Measurements from ENCODE around the gene FN3KRP.
"Not testable (repeated sequence)": the region's sequence is repeated elsewhere in the genome, so short reads cannot be mapped to it uniquely, and the experiment has no call there.

FN3KRP gene

GRCh38 chr17:82743344-82744219 is 27.1 kb downstream of the FN3KRP start (continued):
- TF ChIP-seq, protein P1, sequence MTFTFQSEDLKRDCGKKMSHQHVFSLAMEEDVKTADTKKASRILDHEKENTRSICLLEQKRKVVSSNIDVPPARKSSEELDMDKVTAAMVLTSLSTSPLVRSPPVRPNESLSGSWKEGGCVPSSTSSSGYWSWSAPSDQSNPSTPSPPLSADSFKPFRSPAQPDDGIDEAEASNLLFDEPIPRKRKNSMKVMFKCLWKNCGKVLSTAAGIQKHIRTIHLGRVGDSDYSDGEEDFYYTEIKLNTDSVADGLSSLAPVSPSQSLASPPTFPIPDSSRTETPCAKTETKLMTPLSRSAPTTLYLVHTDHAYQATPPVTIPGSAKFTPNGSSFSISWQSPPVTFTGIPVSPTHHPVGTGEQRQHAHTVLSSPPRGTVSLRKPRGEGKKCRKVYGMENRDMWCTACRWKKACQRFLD (tag by site-specific recombination; IDR thresholded peaks at IDR 0.05), result no peak

- POLR2A ChIA-PET; H3K4me1 ChIP-seq (ENCODE audit: control insufficient read depth, insufficient read depth, low read length); H3K27ac ChIP-seq (ENCODE audit: extremely low read depth, low read depth, low read length); CTCF ChIA-PET; H3K9me3 ChIP-seq (ENCODE audit: control insufficient read depth, insufficient read depth, low read depth, low read length); H3K4me3 ChIP-seq (ENCODE audit: low read depth, low read length): not testable (repeated sequence)
- peaks cover 11 to 39% of the 10 kb centered on the region in 2 experiments for H3K36me3 ChIP-seq (ENCODE audit: control insufficient read depth in 2 of 2, insufficient read depth in 1 of 2, low read length in 2 of 2)
These were observed 28.2 kb downstream of the FN3KRP start for GRCh38 chr17:82744736-82745135.

DNA sequence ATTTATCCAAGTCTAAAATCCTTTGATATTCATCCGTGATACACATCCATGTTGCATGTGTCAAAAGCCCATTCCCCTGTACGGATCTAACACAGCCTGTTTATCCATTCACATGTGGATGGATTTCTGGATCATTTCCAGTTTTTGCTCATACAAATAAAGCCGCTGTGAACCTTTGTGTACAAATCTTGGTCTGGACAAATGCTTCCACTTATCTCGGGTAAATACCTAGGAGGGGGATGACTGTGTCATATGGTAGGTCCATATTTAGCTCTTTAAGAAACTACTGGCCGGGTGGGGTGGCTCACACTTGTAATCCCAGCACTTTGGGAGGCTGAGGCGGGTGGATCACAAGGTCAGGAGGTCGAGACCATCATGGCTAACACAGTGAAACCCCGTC is 29.0 kb downstream of the FN3KRP start:
- ChIA-PET CTCF (no interaction called here), POLR2A (no interaction called here)
- Histone ChIP-seq H3K27ac (ENCODE audit: extremely low read depth, low read depth, low read length) (no peak overlapping the region), H3K4me3 (ENCODE audit: low read depth, low read length) (no peak overlapping the region), H3K9me3 (ENCODE audit: control insufficient read depth, insufficient read depth, low read depth, low read length) (no peaks in the 10 kb centered on the region), H3K4me1 (ENCODE audit: control insufficient read depth, insufficient read depth, low read length) (no peaks in the 10 kb centered on the region), H3K36me3 (ENCODE audit: control insufficient read depth in 2 of 2, insufficient read depth in 1 of 2, low read length in 2 of 2) (peaks cover 4 to 32% of the 10 kb centered on the region in 2 experiments)
- TF ChIP-seq ZNF366 (tag by site-specific recombination; conservative IDR thresholded peaks at IDR 0.05), result no peak
- TF ChIP-seq, protein P2, sequence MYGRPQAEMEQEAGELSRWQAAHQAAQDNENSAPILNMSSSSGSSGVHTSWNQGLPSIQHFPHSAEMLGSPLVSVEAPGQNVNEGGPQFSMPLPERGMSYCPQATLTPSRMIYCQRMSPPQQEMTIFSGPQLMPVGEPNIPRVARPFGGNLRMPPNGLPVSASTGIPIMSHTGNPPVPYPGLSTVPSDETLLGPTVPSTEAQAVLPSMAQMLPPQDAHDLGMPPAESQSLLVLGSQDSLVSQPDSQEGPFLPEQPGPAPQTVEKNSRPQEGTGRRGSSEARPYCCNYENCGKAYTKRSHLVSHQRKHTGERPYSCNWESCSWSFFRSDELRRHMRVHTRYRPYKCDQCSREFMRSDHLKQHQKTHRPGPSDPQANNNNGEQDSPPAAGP (tag by site-specific recombination; IDR thresholded peaks at IDR 0.05), result no peak
- TF ChIP-seq, protein P3, sequence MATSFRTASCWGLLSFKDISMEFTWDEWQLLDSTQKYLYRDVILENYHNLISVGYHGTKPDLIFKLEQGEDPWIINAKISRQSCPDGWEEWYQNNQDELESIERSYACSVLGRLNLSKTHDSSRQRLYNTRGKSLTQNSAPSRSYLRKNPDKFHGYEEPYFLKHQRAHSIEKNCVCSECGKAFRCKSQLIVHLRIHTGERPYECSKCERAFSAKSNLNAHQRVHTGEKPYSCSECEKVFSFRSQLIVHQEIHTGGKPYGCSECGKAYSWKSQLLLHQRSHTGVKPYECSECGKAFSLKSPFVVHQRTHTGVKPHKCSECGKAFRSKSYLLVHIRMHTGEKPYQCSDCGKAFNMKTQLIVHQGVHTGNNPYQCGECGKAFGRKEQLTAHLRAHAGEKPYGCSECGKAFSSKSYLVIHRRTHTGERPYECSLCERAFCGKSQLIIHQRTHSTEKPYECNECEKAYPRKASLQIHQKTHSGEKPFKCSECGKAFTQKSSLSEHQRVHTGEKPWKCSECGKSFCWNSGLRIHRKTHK (tag by site-specific recombination; IDR thresholded peaks at IDR 0.05), result no peak
- TF ChIP-seq ZNF624 (tag by site-specific recombination; IDR thresholded peaks at IDR 0.05), result no peak
- TF ChIP-seq ZNF214 (tag by site-specific recombination; IDR thresholded peaks at IDR 0.05; ENCODE audit: borderline replicate concordance), result no peak
- TF ChIP-seq CTCF (tag by site-specific recombination; IDR thresholded peaks at IDR 0.05), result no peak
- TF ChIP-seq ZNF623 (tag by site-specific recombination; IDR thresholded peaks at IDR 0.05), result no peak
- TF ChIP-seq, protein P4, sequence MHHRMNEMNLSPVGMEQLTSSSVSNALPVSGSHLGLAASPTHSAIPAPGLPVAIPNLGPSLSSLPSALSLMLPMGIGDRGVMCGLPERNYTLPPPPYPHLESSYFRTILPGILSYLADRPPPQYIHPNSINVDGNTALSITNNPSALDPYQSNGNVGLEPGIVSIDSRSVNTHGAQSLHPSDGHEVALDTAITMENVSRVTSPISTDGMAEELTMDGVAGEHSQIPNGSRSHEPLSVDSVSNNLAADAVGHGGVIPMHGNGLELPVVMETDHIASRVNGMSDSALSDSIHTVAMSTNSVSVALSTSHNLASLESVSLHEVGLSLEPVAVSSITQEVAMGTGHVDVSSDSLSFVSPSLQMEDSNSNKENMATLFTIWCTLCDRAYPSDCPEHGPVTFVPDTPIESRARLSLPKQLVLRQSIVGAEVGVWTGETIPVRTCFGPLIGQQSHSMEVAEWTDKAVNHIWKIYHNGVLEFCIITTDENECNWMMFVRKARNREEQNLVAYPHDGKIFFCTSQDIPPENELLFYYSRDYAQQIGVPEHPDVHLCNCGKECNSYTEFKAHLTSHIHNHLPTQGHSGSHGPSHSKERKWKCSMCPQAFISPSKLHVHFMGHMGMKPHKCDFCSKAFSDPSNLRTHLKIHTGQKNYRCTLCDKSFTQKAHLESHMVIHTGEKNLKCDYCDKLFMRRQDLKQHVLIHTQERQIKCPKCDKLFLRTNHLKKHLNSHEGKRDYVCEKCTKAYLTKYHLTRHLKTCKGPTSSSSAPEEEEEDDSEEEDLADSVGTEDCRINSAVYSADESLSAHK (tag by site-specific recombination; IDR thresholded peaks at IDR 0.05), result no peak
- TF ChIP-seq ZNF707 (tag by site-specific recombination; IDR thresholded peaks at IDR 0.05), result no peak
- no peak for TF ChIP-seq ZNF121 (tag by site-specific recombination; IDR thresholded peaks at IDR 0.05)
